ENCODE data around the gene MAN2B1. TPM values are rescaled to one million over a fixed set of nuclear protein-coding genes. Genes with fewer than 3 reads are reported as not detected.

MAN2B1 gene
- total and polyA plus RNA-seq, 2 of the 13 experiments (the other 11 are each of a cell fraction or from before 2014, with no cell fraction given) = 23.6 to 23.8 TPM

GRCh38 chr19:12694641-12695040 is 28.1 kb upstream of the MAN2B1 start:
- Histone ChIP-seq H3K36me3 (replicated peaks in 1 of 2; ENCODE audit: control insufficient read depth in 1 of 2, insufficient read depth in 2 of 2, low read length in 2 of 2) (peaks cover 0 to 5% of the 10 kb centered on the region in 2 experiments; a peak in 1 of 5 replicates), H2AFZ (ENCODE audit: low read length) (no peak overlapping the region), H3K4me3 (replicated peaks in 1 of 3; ENCODE audit: insufficient read depth in 1 of 3, low read depth in 2 of 3, low read length in 3 of 3) (no peak overlapping the region), H3K4me1 (ENCODE audit: insufficient read depth, low read length) (peaks cover 16% of the 10 kb centered on the region), H3K27ac (ENCODE audit: extremely low read length, insufficient read depth, low read length) (no peak overlapping the region), H3K9ac (ENCODE audit: insufficient read depth, low read depth, low read length) (no peak overlapping the region), H3K79me2 (ENCODE audit: insufficient read depth, low read length) (peaks cover 4% of the 10 kb centered on the region), H4K20me1 (ENCODE audit: insufficient read depth, low read length) (no peaks in the 10 kb centered on the region), H3K27me3 (ENCODE audit: control insufficient read depth in 1 of 2, insufficient read depth in 2 of 2, low read length in 2 of 2) (no peaks in the 10 kb centered on the region; a peak in 1 of 5 replicates), H3K9me3 (ENCODE audit: low read length) (no peaks in the 10 kb centered on the region), H3K4me2 (ENCODE audit: low read depth, low read length) (peak overlapping the region; percentile 86; the same call in 1 of the 2 replicates)
- TF ChIP-seq AGO2 (optimal IDR thresholded peaks at IDR 0.05; ENCODE audit: low read depth, low read length) = peak; percentile 21
- no peak for TF ChIP-seq THRA (CRISPR knock-in tag; IDR thresholded peaks at IDR 0.05; ENCODE audit: borderline replicate concordance)
- no peak for TF ChIP-seq ARNT (IDR thresholded peaks at IDR 0.05)
- no peak for TF ChIP-seq RELA (CRISPR knock-in tag; IDR thresholded peaks at IDR 0.05)
- DNase-seq (ENCODE audit: low spot score) (no peak), ATAC-seq (no peak), FAIRE-seq (no peak)
- POLR2A ChIA-PET = no interaction called here
- BruUV-seq (replicated peaks) = no TSS peak
- WGBS (ENCODE audit: low lambda C conversion rate) = 89% methylated on average over 5 of the region's 16 CpGs
- CTCF ChIA-PET (ENCODE audit: low intra/inter-chr PET ratio, low total read pairs) = no interaction called here
- in situ Hi-C loops (cut with HindIII; ENCODE audit: extremely low pct_ligation_motif_present, low pct_unique_long_range_greater_than_20kb) = no loop called here
- intact Hi-C loops (cut with micrococcal nuclease; ENCODE audit: unreplicated experiment) = no loop called here

GRCh38 chr19:12692960-12693359 is 26.4 kb upstream of the MAN2B1 start:
- no TSS peak for BruUV-seq (replicated peaks)
- DNase-seq (ENCODE audit: low spot score) = no peak

More at GRCh38 chr19:12692960-12693359, 26.4 kb upstream of the MAN2B1 start:
- Histone ChIP-seq H3K9ac (ENCODE audit: insufficient read depth, low read depth, low read length) (no peak overlapping the region), H3K79me2 (ENCODE audit: insufficient read depth, low read length) (peaks cover 4% of the 10 kb centered on the region), H3K27ac (ENCODE audit: extremely low read length, insufficient read depth, low read length) (no peak overlapping the region), H3K36me3 (replicated peaks in 1 of 2; ENCODE audit: control insufficient read depth in 1 of 2, insufficient read depth in 2 of 2, low read length in 2 of 2) (peaks cover 0 to 5% of the 10 kb centered on the region in 2 experiments; a peak in 1 of 5 replicates), H3K9me3 (ENCODE audit: low read length) (no peaks in the 10 kb centered on the region), H3K4me2 (ENCODE audit: low read depth, low read length) (no peak overlapping the region), H3K4me3 (replicated peaks in 1 of 3; ENCODE audit: insufficient read depth in 1 of 3, low read depth in 2 of 3, low read length in 3 of 3) (no peak overlapping the region), H3K27me3 (ENCODE audit: control insufficient read depth in 1 of 2, insufficient read depth in 2 of 2, low read length in 2 of 2) (no peaks in the 10 kb centered on the region; a peak in 1 of 5 replicates), H4K20me1 (ENCODE audit: insufficient read depth, low read length) (no peaks in the 10 kb centered on the region), H3K4me1 (ENCODE audit: insufficient read depth, low read length) (peaks cover 16% of the 10 kb centered on the region), H2AFZ (ENCODE audit: low read length) (no peak overlapping the region)
- in situ Hi-C loops (cut with HindIII; ENCODE audit: extremely low pct_ligation_motif_present, low pct_unique_long_range_greater_than_20kb) = no loop called here
- FAIRE-seq (no peak), ATAC-seq (no peak)
- peak; percentile 85 for TF ChIP-seq ZNF768 (CRISPR knock-in tag; IDR thresholded peaks at IDR 0.05)
- TF ChIP-seq MYPOP (CRISPR knock-in tag; IDR thresholded peaks at IDR 0.05) = no peak
- intact Hi-C loops (cut with micrococcal nuclease; ENCODE audit: unreplicated experiment) = no loop called here
- ChIA-PET POLR2A (no interaction called here), CTCF (ENCODE audit: low intra/inter-chr PET ratio, low total read pairs) (no interaction called here)
- WGBS (ENCODE audit: low lambda C conversion rate) = 92% methylated on average over 3 of the region's 5 CpGs

Data from HepG2 (cell line).